Bladder microvascular endothelial cell (primary cell): Measurements from ENCODE around the gene BRD2. TPM values are rescaled to one million over a fixed set of nuclear protein-coding genes. Genes with fewer than 3 reads are reported as not detected.

Source experiments
- total RNA-seq: library from RNA; depleted of rRNA; stranded (reverse); fragments of >200 nt; gene quantifications from 2 replicates; pipeline ENCODE4 v1.2.3, GENCODE V29; 2014

Gene BRD2
- total RNA-seq = 46.0 and 74.8 TPM in 2 replicates

DNA sequence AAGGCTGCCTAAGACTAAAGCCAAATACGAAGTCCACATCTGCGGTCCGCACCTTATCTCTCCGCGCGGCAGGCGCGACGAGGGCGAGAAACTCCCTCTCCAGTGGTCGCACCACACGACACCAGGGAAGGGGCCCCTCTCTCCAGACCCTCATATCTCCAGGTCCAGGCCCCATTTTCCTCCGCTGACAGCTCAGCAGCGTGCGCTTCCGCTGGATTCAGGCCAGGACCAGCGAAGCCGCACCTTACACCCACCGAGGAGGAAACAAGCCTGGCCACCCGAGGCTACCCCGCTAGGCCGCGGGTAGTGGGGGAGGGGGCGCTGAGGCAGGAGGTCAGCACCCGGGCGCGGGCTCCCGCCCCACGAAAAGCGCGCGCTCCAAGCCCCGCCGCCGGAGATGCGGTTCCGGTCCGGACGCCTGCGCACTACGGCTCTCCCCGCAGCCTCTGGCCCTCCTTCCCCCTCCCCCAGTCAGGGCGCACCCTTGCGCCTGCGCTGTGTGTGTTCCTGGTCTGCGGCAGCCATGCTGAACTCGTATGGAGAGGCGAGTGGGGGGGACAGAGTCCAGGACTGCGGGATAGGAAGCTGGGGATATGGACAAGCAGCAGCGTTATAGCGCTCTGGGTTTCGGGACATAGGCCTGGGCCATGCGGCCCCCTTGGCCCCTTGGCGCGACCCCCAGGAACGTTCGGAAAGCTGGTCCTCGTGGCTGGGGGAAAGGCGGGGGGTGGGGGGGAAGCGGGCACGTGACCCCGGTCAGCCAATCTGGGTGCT, at the start of gene BRD2:
BRD2 (plus strand) TSS at position 502 of the 774 bp plus-strand sequence. CDS start 4,305 bp downstream, outside the sequence.

DNA sequence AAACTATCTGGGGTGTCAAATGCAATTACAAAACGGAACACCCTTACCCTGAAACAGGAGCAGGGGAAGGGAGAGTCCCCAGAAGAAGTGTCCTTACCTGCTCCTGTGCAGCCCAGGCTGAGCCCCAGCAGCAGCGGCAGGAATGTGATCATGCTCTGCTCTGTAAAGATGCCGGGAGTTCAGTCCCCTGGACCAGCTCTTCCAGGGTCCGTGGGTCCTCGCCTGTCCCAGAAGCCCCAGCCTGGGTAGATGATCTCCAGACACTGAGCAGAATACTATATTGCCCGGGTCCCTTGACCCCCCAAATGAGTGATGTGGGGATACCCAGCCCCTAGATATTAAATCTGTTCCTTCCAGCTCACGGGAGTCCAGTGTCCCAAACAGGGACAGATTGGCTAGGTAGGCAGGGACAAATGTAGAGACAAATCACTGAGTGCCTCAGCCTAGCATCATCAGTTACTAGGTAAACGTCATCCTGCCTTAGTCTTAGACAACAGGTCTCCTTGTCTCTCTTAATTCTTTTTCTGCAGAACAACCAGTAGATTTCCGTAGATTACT, 27.7 kb upstream of the BRD2 start, which contains the start of gene HLA-DMB:
HLA-DMB (minus strand) TSS at position 373 of the 558 bp plus-strand sequence; CDS start at position 152, 221 bp downstream.

DNA sequence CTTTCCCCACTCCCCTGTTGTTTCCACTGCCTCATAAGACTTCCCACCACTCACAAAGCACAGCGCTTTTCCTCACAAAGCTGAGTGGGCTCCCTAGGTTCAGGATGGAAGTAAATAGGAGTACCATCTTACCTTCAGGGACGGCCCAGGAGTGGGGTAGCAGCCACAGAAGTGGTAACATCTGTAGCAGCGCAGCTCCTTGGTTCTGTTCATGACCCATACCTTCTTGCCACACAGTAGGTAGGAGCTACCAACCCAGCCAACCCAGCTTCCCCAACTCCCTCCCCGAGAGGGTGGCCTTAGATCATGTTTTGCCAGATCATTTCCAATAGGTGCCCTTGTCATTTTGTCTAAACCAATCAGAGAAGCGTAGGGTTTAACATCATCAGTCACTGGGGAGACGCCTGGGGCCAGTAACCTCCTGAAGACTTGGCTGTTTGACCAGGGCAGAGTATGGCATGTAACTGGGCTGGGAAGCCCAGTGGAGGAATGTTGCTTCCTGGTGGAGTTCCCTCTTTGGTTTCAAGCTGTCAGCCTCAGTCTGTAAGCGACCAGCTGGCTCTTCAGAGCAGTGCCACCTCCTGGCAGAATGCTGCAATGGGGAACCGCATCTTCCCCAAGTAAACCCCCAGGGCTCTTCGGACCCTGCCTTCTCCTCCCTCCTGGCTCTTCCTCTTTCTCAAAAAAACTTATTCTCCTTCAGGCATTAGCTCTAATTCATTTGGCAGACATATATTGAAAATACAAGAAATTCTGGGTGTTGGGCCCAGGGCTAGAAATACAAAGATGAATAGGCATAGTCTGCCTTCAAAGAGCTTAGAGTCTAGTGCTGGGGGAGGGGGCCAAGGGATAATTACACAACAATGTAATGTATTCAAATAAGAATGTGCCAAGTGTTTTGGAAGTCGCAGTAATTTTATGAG, 15.3 kb upstream of the BRD2 start, which contains the start of gene HLA-DMA:
HLA-DMA (minus strand) TSS at position 281 of the 923 bp plus-strand sequence; CDS start at position 220, 61 bp downstream.

GRCh38 chr6:33008944-33009861, 40.8 kb downstream of the BRD2 start, which contains the start of gene HLA-DOA:
HLA-DOA (minus strand) TSS chr6:33009591.

Other genes with a start within 250 kb of the BRD2 start
- not detected in 2 replicates for gene HLA-DQA2, start 227.2 kb upstream of the BRD2 start, total RNA-seq
- not detected in 2 replicates for gene HLA-DQB2, start 205.1 kb upstream of the BRD2 start, total RNA-seq
- not detected in 2 replicates for gene HLA-DOB, start 151.6 kb upstream of the BRD2 start, total RNA-seq
- gene TAP2, start 129.9 kb upstream of the BRD2 start, total RNA-seq = 50.0 and 113 TPM in 2 replicates
- 67.2 and 113 TPM in 2 replicates for gene PSMB8, start 124.5 kb upstream of the BRD2 start, total RNA-seq
- gene TAP1, start 114.9 kb upstream of the BRD2 start, total RNA-seq = 65.6 and 77.2 TPM in 2 replicates
- gene PSMB9, start 114.4 kb upstream of the BRD2 start, total RNA-seq = 27.0 and 55.5 TPM in 2 replicates
- 1.0 and 2.4 TPM in 2 replicates for gene HLA-DMB, start 27.6 kb upstream of the BRD2 start, total RNA-seq
- gene HLA-DMA, start 15.5 kb upstream of the BRD2 start, total RNA-seq = 1.1 and 2.6 TPM in 2 replicates
- gene HLA-DOA, start 41.0 kb downstream of the BRD2 start, total RNA-seq = 0.16 TPM in 1 of 2 replicates, not detected in the other
- gene HLA-DPA1, start 105.1 kb downstream of the BRD2 start, total RNA-seq = 10.8 and 12.3 TPM in 2 replicates
- 18.9 and 33.0 TPM in 2 replicates for gene HLA-DPB1, start 107.4 kb downstream of the BRD2 start, total RNA-seq
- 0.16 and 0.38 TPM in 2 replicates for gene COL11A2, start 223.9 kb downstream of the BRD2 start, total RNA-seq
- 15.4 and 26.1 TPM in 2 replicates for gene RXRB, start 232.1 kb downstream of the BRD2 start, total RNA-seq
- gene SLC39A7, start 232.3 kb downstream of the BRD2 start, total RNA-seq = 72.4 and 109 TPM in 2 replicates
- gene HSD17B8, start 236.1 kb downstream of the BRD2 start, total RNA-seq = 8.1 and 11.0 TPM in 2 replicates
- gene RING1, start 239.9 kb downstream of the BRD2 start, total RNA-seq = 21.0 and 31.4 TPM in 2 replicates